GM21367 (cell line): ENCODE data around the gene MAGEH1.

ENCODE experiments used
- ATAC-seq: cut with Tn5 transposase; IDR thresholded peaks from one replicate; pipeline ENCODE4 v1.9.1; 2021; ENCODE audit not compliant: unreplicated experiment

Gene MAGEH1

DNA sequence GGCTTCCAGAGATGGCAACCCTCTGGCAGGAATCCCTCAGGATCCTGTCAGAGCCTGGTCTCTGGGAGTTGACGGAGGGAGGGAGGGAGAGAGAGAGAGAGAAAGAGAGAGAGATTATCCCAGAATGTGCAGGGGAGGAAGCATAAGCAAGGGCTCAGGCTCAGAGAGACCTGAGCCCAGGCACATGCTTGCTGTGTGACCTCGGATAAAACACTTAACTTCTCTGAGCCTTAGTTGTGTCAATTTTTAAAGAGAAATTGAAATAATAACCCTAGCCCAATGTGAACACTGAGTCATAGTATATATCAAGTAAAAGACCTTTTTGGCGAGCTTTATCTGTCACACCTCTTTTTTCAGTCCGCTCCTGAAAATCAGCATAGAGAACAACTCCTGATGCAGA lies 38.2 kb downstream of the MAGEH1 start:
- ATAC-seq, result no peak

DNA sequence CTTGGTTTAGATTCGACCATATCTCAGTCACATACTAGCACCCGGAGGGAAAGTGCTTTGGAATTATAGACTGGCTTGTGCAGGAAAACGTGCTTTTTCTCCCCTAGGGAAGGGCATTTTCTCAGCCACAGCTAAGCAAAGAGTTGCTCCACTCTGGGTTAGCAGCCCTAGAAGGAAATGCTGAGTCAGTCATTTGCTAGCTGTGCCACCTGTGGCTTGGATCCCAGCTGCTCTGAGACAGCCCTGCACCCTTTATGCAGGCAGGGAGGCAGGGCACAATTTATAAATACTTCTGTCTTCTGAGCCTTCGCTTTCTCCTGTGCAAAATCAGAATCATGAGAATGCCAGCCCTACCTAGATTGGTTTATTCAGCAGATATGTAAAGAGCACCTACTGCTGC lies 39.0 kb downstream of the MAGEH1 start:
- no peak for ATAC-seq
